Measurements from ENCODE around the gene PCDH18.

GRCh38 chr4:137531168-137531985, 917 bp downstream of the PCDH18 start:
- TF ChIP-seq EZH2 (IDR thresholded peaks at IDR 0.05; ENCODE audit: insufficient read depth, poor library complexity, severe bottlenecking), result no peak
- no peak for TF ChIP-seq EZH2phosphoT487 (IDR thresholded peaks at IDR 0.05; ENCODE audit: insufficient read depth, low read depth)

Data from GM23248 (cell line).